ENCODE data around the gene PTPRM.

The PTPRM gene

GRCh38 chr18:7567474-7568425 lies 634 bp downstream of the PTPRM start:
- peak; percentile 2 for DNase-seq

- DNase-seq = peak; percentile 5
These were observed 1.3 kb downstream of the PTPRM start for GRCh38 chr18:7568426-7568825.

GRCh38 chr18:7571626-7572025 lies 4.5 kb downstream of the PTPRM start:
- DNase-seq = no peak

- DNase-seq = no peak
These were observed 5.7 kb downstream of the PTPRM start for GRCh38 chr18:7572822-7573221.

- DNase-seq = no peak
These were observed 8.4 kb downstream of the PTPRM start for GRCh38 chr18:7575465-7576028.

- DNase-seq = no peak
These were observed 9.0 kb downstream of the PTPRM start for GRCh38 chr18:7576077-7576476.

- no peak for DNase-seq
These were observed 9.6 kb downstream of the PTPRM start for GRCh38 chr18:7576685-7577084.

- no peak for DNase-seq
These were observed 10.6 kb downstream of the PTPRM start for GRCh38 chr18:7577706-7578105.

- DNase-seq = no peak
These were observed 12.2 kb downstream of the PTPRM start for GRCh38 chr18:7579176-7579917.

GRCh38 chr18:7579918-7580542 lies 12.9 kb downstream of the PTPRM start:
- DNase-seq = no peak

- no peak for DNase-seq
These were observed 17.6 kb downstream of the PTPRM start for GRCh38 chr18:7584646-7585275.

GRCh38 chr18:7585276-7585670 lies 18.2 kb downstream of the PTPRM start:
- no peak for DNase-seq

GRCh38 chr18:7586379-7586778 lies 19.3 kb downstream of the PTPRM start:
- DNase-seq = no peak

- DNase-seq = no peak
These were observed 23.9 kb downstream of the PTPRM start for GRCh38 chr18:7590826-7591560.

GRCh38 chr18:7592305-7593071 lies 25.4 kb downstream of the PTPRM start:
- DNase-seq = no peak

- no peak for DNase-seq
These were observed 26.2 kb downstream of the PTPRM start for GRCh38 chr18:7593218-7593819.

GRCh38 chr18:7596147-7596546 lies 29.0 kb downstream of the PTPRM start:
- DNase-seq = no peak

GRCh38 chr18:7597500-7597899 lies 30.4 kb downstream of the PTPRM start:
- DNase-seq = no peak

- no peak for DNase-seq
These were observed 31.3 kb downstream of the PTPRM start for GRCh38 chr18:7598167-7599047.

GRCh38 chr18:7600036-7600435 lies 32.9 kb downstream of the PTPRM start:
- no peak for DNase-seq
